Osteoblast (primary cell): ENCODE data around the gene FREM3. TPM values are rescaled to one million over a fixed set of nuclear protein-coding genes. Genes with fewer than 3 reads are reported as not detected.

Experiments used
- DNase-seq: peaks from one replicate; pipeline ENCODE4 v3.0.0; 2011; ENCODE audit warnings: low spot score, mixed read lengths; ENCODE audit not compliant: insufficient read length; ENCODE audit errors: missing footprints
- H2AFZ ChIP-seq: 2 replicates; pipeline ENCODE4 v1.6.0; 2011; ENCODE audit warnings: mild to moderate bottlenecking, low read length
- H3K27ac ChIP-seq: 2 replicates; pipeline ENCODE4 v1.5.1; 2011; ENCODE audit warnings: mild to moderate bottlenecking, low read depth, low read length, moderate library complexity
- H3K27me3 ChIP-seq: 2 replicates; pipeline ENCODE4 v1.6.0; 2012; ENCODE audit warnings: mild to moderate bottlenecking, control low read depth, inconsistent platforms, low read length, moderate library complexity; ENCODE audit not compliant: insufficient read depth
- H3K36me3 ChIP-seq: 2 replicates; pipeline ENCODE4 v1.5.1; 2011; ENCODE audit warnings: mild to moderate bottlenecking, low read length, control low read depth, moderate library complexity; ENCODE audit not compliant: insufficient read depth
- H3K4me1 ChIP-seq: 2 replicates; pipeline ENCODE4 v1.5.1; 2011; ENCODE audit warnings: mild to moderate bottlenecking, low read length, control low read depth, moderate library complexity; ENCODE audit not compliant: insufficient read depth
- H3K4me2 ChIP-seq: 2 replicates; pipeline ENCODE4 v1.6.0; 2011; ENCODE audit warnings: mild to moderate bottlenecking, low read length; ENCODE audit not compliant: insufficient read depth
- H3K4me3 ChIP-seq: fragments of 200-600 bp; sonication (generic); 3 replicates; pipeline ENCODE4 v1.5.1; 2012; ENCODE audit warnings: mild to moderate bottlenecking, low read length, inconsistent platforms; ENCODE audit not compliant: insufficient read depth
- H3K79me2 ChIP-seq: 2 replicates; pipeline ENCODE4 v1.6.0; 2012; ENCODE audit warnings: mild to moderate bottlenecking, low read length, control low read depth, inconsistent platforms; ENCODE audit not compliant: insufficient read depth
- H3K9me3 ChIP-seq: 2 replicates; pipeline ENCODE4 v1.5.1; 2011; ENCODE audit warnings: low read depth, low read length, control low read depth
- H4K20me1 ChIP-seq: 2 replicates; pipeline ENCODE4 v1.6.0; 2012; ENCODE audit warnings: mild to moderate bottlenecking, low read length, control low read depth; ENCODE audit not compliant: insufficient read depth
- total RNA-seq: library from RNA; depleted of rRNA; stranded (reverse); fragments of >200 nt; gene quantifications from 2 replicates; pipeline ENCODE4 v1.2.3, GENCODE V29; 2012
- TF ChIP-seq, protein P1 (sequence below): IDR thresholded peaks from 2 replicates; pipeline ENCODE4 v1.5.1; 2011; ENCODE audit warnings: mild to moderate bottlenecking, low read depth, low read length, moderate library complexity; ENCODE audit errors: extremely low read depth

Gene FREM3
- total RNA-seq, 1 donor = not detected

- Histone ChIP-seq H3K27ac (peak overlapping the region; percentile 63), H4K20me1 (no peaks in the 10 kb centered on the region), H3K79me2 (no peaks in the 10 kb centered on the region), H3K4me1 (peaks cover 7% of the 10 kb centered on the region), H3K9me3 (no peaks in the 10 kb centered on the region), H3K4me2 (peak overlapping the region; percentile 95), H3K36me3 (peaks cover 7% of the 10 kb centered on the region), H2AFZ (peak overlapping the region; percentile 96), H3K27me3 (no peaks in the 10 kb centered on the region), H3K4me3 (peak overlapping the region; percentile 78)
- peak; percentile 79 for DNase-seq
- TF ChIP-seq, protein P1, sequence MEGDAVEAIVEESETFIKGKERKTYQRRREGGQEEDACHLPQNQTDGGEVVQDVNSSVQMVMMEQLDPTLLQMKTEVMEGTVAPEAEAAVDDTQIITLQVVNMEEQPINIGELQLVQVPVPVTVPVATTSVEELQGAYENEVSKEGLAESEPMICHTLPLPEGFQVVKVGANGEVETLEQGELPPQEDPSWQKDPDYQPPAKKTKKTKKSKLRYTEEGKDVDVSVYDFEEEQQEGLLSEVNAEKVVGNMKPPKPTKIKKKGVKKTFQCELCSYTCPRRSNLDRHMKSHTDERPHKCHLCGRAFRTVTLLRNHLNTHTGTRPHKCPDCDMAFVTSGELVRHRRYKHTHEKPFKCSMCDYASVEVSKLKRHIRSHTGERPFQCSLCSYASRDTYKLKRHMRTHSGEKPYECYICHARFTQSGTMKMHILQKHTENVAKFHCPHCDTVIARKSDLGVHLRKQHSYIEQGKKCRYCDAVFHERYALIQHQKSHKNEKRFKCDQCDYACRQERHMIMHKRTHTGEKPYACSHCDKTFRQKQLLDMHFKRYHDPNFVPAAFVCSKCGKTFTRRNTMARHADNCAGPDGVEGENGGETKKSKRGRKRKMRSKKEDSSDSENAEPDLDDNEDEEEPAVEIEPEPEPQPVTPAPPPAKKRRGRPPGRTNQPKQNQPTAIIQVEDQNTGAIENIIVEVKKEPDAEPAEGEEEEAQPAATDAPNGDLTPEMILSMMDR = peak; percentile 34
These were observed 141.4 kb downstream of the FREM3 start for GRCh38 chr4:143558823-143559756.

DNA sequence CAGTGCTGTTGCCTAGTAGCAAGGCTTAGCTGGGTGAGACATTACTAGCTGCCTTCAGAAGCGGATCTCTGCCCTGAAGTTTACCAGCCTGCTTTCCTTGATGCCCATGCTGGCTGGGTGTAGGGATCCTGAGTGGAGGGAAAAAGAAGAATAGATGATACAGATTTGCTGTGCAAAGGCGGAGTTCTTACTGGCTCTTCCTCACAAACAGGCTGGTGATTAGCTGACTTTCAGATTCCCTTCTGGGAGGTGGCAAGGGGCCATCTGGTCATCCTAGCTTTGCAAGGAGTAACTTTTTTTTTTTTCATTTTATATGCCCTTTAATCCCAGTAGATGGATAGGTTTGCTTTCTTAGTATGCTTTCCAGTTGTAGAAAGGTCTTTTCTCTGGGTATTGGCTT is 142.2 kb downstream of the FREM3 start:
- H3K36me3 ChIP-seq = peaks cover 7% of the 10 kb centered on the region
- peak overlapping the region; percentile 78 for H3K4me3 ChIP-seq
- H3K4me2 ChIP-seq = peak overlapping the region; percentile 95
- H3K9me3 ChIP-seq = no peaks in the 10 kb centered on the region
- no peaks in the 10 kb centered on the region for H4K20me1 ChIP-seq
- H3K4me1 ChIP-seq = peaks cover 7% of the 10 kb centered on the region
- no peak overlapping the region for H2AFZ ChIP-seq
- no peaks in the 10 kb centered on the region for H3K79me2 ChIP-seq
- TF ChIP-seq, protein P1 = no peak
- no peak for DNase-seq
- no peak overlapping the region for H3K27ac ChIP-seq
- H3K27me3 ChIP-seq = no peaks in the 10 kb centered on the region

- no peak overlapping the region for H3K4me3 ChIP-seq
- H3K4me2 ChIP-seq = no peak overlapping the region
- no peaks in the 10 kb centered on the region for H3K9me3 ChIP-seq
- peaks cover 11% of the 10 kb centered on the region for H3K36me3 ChIP-seq
- TF ChIP-seq, protein P1 = no peak
- no peaks in the 10 kb centered on the region for H3K27me3 ChIP-seq
- H3K27ac ChIP-seq = no peak overlapping the region
- DNase-seq = no peak
- peaks cover 7% of the 10 kb centered on the region for H3K4me1 ChIP-seq
- no peaks in the 10 kb centered on the region for H3K79me2 ChIP-seq
- H2AFZ ChIP-seq = no peak overlapping the region
- no peaks in the 10 kb centered on the region for H4K20me1 ChIP-seq
These were observed 144.8 kb downstream of the FREM3 start for GRCh38 chr4:143555676-143556075.
